ELR (cell line): ENCODE measurements around the gene PROM1.

Experiments
- DNase-seq: peaks from one replicate; pipeline ENCODE4 v3.0.0-alpha.2; 2015; ENCODE audit warnings: low read depth

The PROM1 gene

GRCh38 chr4:16027114-16027513 is 56.7 kb downstream of the PROM1 start:
- DNase-seq = no peak

- peak; percentile 61 for DNase-seq
Observed at GRCh38 chr4:16026160-16026761, 57.6 kb downstream of the PROM1 start.

- no peak for DNase-seq
Observed at GRCh38 chr4:16025268-16025667, 58.6 kb downstream of the PROM1 start.

DNA sequence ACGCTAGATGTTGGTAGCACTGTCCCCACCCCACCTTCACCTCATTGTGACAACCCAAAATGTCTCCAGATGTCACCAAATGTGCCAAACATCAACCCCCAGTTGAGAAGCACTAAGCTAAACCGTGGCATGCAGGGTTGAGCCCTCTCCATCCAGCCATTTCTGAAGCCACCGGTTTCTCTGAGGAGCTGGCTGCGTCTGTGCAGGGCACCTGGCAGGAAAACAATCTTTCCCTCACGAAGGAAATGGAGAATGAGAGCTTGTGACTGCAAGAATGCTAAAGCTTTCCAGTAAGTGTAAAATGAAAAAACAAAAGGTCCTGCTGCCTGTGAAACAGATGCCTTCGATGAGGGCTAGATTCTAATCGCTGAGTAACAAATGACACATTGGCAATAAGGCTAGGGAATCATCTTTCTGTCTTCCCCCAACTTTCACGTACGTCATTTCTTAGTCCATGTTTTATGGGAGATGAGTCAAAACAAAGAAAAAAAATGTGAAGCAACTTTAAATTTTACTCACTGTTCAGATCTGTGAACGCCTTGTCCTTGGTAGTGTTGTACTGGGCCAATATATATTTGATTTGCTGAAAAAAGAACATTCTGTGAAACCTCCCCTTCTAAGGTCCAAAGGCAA is 59.9 kb downstream of the PROM1 start:
- peak; percentile 78 for DNase-seq

GRCh38 chr4:16021804-16022560 is 61.8 kb downstream of the PROM1 start:
- no peak for DNase-seq

DNA sequence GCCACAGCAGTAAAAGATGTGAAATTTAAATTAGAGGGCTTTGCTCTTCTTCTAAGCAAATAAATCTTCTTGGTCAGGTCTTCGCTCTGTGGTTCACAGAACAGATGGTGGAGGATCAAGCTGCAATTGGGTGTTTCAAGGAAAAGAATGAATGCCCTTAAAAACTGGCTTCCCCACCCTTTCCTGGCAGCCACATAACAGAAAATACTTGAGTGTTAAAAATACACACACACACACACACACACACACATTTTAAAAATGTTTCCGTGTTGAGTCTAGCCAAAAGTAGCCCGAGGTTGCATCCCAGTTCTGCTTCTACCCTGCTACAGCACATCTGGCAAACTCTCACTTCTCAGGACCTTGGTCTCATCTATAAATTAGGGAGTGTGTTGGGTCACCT is 64.2 kb downstream of the PROM1 start:
- DNase-seq = no peak

DNA sequence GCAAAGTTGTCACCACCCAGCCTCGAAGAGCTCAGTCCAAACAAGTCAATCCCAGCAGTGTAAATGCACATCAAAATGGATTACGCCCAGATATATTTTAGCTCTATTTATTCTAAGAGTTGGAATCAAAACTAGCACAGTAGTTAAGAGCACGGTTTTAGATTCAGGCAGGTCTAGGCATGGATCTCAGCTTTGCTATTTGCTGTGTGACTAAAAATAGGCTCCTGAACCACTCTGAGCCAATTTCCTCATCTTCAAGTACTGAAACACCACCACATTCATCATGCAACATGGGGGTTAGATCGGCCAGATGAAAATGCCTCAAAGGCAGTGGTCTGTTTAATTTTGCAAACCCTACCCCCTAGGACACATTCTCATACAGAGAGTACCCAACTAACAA is 65.0 kb downstream of the PROM1 start:
- DNase-seq = no peak

DNA sequence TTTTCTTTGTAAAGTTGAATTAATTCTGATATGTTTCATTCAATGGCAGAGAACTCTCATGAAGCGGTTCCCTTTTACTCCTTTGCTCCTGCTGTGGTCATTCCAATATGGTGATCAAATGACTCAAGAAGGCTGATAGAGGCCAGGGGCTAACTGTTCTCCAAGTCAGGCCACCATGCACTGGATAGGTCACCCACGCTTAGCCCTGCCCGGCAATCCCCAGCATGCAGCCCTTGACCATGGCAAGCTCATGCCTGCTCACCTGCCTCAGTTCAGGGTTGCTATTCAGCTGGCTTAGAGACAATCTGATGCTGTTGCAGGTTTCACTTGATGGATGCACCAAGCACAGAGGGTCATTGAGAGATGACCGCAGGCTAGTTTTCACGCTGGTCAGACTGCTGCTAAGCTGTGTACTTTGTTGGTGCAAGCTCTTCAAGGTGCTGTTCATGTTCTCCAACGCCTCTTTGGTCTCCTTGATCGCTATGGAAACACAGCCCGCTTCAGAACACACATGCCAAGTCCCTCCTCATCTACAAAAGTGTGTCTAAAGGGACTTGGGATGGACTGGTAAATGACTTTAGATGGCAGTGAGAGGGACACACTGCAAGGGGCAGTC is 65.7 kb downstream of the PROM1 start:
- no peak for DNase-seq

- DNase-seq = no peak
Observed at GRCh38 chr4:16016536-16016935, 67.3 kb downstream of the PROM1 start.

GRCh38 chr4:16011173-16011572 is 72.7 kb downstream of the PROM1 start:
- no peak for DNase-seq

- no peak for DNase-seq
Observed at GRCh38 chr4:16009153-16009552, 74.7 kb downstream of the PROM1 start.

DNA sequence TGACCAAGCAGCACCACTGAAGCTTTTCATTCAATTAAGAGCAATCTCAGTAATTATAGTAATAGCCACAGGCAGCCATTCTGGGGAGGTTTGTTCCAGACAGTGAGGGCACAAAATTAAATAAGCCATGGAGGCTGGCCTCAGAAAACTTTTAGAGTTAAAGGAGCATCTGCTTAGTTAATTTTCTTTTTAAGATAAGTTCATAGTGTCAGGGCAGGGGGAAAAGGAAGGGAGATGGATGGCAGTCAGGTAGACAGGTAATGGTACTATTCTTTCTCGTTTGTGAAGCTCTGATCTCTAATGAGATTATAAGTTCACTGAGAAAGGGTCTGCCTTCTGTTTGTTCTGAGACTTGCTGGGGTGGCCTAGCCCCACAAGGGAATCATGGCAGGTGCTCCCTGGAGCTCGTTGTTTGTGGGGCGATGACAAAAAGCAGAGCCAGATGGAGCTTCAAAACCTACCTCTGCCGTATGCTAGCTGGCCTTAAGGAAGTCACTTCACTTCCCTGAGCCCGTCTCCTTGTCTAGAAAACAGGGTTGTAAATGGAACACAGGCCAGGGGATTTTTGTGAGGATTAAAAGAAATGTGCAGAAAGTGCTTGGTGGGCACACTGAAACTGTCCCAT is 76.2 kb downstream of the PROM1 start:
- DNase-seq = no peak

- no peak for DNase-seq
Observed at GRCh38 chr4:16006771-16007446, 76.9 kb downstream of the PROM1 start.

DNA sequence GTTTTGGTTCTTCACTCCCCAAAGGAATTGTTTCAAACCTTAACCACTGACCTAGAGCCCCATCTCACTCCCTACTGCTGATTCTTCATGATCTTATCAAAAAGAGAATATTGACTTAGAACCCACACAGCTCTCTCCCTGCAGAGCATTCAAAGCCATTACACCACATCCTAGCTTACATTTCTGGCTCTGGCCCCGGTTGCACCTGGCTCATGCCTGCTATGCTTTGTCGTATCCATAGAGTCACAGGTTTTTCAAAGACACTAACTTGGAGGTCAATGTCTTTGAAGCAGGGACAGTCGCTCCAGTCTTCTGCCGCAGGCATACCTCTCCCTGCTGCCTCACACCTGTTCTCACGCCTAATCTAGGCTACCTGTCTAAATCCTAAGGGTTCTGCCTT is 78.1 kb downstream of the PROM1 start:
- no peak for DNase-seq

DNA sequence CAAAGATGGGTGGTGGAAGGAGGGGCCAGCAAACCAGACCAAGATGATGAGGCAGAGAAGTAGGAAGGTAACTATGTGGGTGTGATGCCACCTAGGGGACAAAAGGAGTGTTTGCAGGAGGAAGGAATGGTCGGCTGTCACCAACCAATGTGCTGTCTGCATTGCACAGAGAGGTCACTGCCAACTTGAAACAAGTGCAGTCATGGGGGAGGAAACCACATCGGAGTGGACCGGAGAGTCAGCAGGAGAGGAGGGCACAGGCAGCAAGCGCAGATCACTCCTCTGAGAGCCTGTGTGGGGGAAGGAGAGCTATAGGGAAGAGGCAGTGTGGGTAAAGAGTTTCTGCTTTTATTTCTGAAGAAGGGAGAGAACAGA is 82.4 kb downstream of the PROM1 start:
- peak; percentile 75 for DNase-seq

DNA sequence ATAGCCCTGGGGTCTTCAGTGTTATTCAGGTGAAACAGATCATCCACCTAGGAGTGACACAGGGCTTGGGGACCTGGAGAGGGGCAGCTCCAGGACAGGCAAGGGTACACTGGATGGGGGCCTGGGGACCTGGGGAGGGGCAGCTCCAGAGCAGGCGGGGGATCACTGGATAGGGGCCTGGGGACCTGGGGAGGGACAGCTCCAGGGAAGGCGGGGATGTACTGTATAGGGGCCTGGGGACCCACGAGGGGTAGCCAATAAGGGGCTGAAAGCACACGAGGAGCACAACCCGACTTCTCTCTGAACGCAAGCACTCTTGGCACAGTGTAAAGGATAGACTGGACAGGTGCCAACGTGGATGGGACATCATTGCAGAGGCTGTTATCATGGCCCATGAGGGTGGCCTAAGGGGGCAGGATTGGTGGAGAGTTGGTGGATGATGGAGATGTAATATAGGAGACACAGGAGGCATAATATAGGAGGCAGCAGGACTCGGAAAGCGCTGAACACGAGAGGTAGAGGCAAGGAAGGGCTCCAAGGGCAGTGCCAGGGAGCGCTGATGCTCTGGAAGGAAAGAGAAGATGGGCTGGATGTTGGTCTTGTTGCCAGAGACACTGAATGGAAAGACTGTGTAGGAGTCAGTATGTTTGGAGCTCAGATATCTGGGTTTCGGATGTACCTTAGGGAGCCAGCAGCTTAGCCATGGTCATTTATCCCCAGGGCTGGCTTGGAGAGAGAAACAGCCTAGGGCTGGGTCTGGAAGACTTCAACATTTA is 82.9 kb downstream of the PROM1 start:
- DNase-seq = no peak

GRCh38 chr4:15996773-15997172 is 87.0 kb downstream of the PROM1 start:
- DNase-seq = peak; percentile 10

- DNase-seq = no peak
Observed at GRCh38 chr4:15995826-15996225, 88.0 kb downstream of the PROM1 start.

- no peak for DNase-seq
Observed at GRCh38 chr4:15992167-15992485, 91.7 kb downstream of the PROM1 start.

DNA sequence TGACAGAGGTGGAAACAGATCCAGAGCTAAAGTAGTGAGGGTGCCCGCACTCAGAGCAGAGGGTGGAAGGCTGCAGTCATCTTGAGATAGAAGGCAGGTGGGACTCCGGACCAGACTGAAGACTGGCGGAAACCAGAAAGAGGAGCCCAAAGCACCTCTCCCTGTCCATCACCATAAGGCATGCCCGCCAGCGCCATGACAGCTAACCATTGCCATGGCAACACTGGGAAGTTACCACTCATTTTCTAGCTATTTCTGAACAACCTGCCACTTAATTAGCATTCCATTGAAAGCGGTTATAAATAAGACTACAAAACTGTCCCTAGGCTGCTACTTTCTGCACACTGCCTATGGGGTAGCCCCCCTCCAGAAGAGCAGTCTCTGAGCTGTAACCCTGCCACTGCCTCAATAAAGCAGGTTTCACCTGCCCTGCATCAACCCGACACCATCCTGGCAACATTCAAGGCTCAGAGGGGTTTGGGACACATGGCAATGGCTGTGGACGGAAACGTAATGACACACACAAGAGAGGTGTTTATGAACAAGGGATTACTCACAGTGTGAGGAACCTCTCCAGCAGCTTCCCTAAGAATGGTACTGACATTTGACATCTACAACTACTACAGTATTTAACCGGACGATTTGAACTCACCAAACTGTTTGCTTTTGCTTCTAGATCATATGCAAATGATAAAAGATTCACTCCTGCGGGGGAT is 93.1 kb downstream of the PROM1 start:
- peak; percentile 19 for DNase-seq

- DNase-seq = no peak
Observed at GRCh38 chr4:15989424-15989823, 94.4 kb downstream of the PROM1 start.
